ENCODE data around the gene ATXN1.

DNA sequence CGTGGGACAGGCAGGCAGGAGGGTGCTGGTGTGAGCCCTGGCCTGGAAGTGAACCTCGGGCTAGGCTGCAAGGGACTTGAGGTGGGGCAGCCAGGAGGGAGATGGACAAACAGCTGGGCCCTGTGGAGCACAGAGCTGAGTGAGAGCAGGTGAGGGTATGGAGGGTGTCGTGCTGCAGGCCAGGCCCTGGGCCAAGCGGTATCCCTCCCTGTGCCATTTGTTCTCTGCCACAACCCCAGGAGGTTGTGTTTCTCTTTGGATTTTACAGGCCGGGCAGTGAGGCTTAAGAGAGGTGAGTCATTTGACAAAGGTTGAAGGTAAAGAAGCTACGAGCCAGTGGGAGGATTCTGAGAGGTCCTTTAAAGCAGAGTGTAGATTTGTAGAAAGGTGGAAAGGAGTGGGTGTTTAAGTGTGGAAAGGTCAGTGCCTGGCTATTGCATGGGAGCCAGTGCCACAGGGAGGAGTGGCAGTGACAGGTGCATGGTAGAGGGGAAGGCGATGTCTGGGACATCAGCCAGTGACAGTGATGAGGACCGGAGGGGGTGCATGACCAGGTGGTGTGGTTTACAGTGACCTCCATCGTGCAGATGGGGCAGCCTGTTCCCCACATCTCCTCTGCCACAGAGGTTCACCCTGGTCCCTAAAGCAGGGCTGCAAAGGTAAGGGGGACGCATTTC, 483.1 kb downstream of the ATXN1 start:
- no peak for TF ChIP-seq ESRRG (CRISPR knock-in tag; IDR thresholded peaks at IDR 0.05)
- no peak for TF ChIP-seq GLIS3 (CRISPR knock-in tag; IDR thresholded peaks at IDR 0.05)
- no peak for TF ChIP-seq SNAI2 (CRISPR knock-in tag; IDR thresholded peaks at IDR 0.05)
- no peak for TF ChIP-seq ZFP30 (CRISPR knock-in tag; IDR thresholded peaks at IDR 0.05)
- TF ChIP-seq, protein P1, sequence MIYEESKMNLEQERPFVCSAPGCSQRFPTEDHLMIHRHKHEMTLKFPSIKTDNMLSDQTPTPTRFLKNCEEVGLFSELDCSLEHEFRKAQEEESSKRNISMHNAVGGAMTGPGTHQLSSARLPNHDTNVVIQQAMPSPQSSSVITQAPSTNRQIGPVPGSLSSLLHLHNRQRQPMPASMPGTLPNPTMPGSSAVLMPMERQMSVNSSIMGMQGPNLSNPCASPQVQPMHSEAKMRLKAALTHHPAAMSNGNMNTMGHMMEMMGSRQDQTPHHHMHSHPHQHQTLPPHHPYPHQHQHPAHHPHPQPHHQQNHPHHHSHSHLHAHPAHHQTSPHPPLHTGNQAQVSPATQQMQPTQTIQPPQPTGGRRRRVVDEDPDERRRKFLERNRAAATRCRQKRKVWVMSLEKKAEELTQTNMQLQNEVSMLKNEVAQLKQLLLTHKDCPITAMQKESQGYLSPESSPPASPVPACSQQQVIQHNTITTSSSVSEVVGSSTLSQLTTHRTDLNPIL (CRISPR knock-in tag; IDR thresholded peaks at IDR 0.05; ENCODE audit: low read depth), result no peak
- TF ChIP-seq PPARA (CRISPR knock-in tag; IDR thresholded peaks at IDR 0.05; ENCODE audit: borderline replicate concordance), result no peak
- no peak for TF ChIP-seq RARB (CRISPR knock-in tag; IDR thresholded peaks at IDR 0.05)
- no peak for TF ChIP-seq ZNF565 (CRISPR knock-in tag; conservative IDR thresholded peaks at IDR 0.05; ENCODE audit: low read depth)
